HEK293 (cell line): Measurements from ENCODE around the gene ALG1.
"Not testable (repeated sequence)": the region's sequence is repeated elsewhere in the genome, so short reads cannot be mapped to it uniquely, and the experiment has no call there.

Source experiments
- CTCF ChIA-PET: fragments of 350-600 bp; formaldehyde crosslinking; extraction: SDS; loops from one replicate; lab custom pipeline; 2021; ENCODE audit warnings: antibody characterized with exemption; lab: Yijun Ruan, JAX
- POLR2A ChIA-PET: fragments of 300-600 bp; formaldehyde crosslinking; extraction: SDS; loops from one replicate; lab custom pipeline; 2020; ENCODE audit warnings: antibody characterized with exemption, inconsistent platforms; lab: Yijun Ruan, JAX
- H3K27ac ChIP-seq: fragments of 200-500 bp; sonication (Bioruptor generic); 2 replicates; pipeline ENCODE4 v1.5.1; 2014; ENCODE audit warnings: low read depth, low read length, control low read depth, inconsistent platforms; ENCODE audit errors: extremely low read depth
- H3K36me3 ChIP-seq, 2 experiments: fragments of 200-500 bp in 1 of 2; sonication (Bioruptor generic) in 1 of 2; 1 replicate in 1 of 2; 2 replicates in 1 of 2; pipeline ENCODE4 v1.5.1; 2014 to 2017; ENCODE audit warnings: inconsistent platforms in 2 of 2, low read length in 2 of 2; ENCODE audit not compliant: control insufficient read depth in 2 of 2, insufficient read depth in 1 of 2
- H3K4me1 ChIP-seq: fragments of 200-500 bp; sonication (Bioruptor generic); 2 replicates; pipeline ENCODE4 v1.5.1; 2014; ENCODE audit warnings: mild to moderate bottlenecking, low read length, inconsistent platforms; ENCODE audit not compliant: control insufficient read depth, insufficient read depth
- H3K4me3 ChIP-seq: 2 replicates; pipeline ENCODE4 v1.5.1; 2011; ENCODE audit warnings: low read depth, mild to moderate bottlenecking, control low read depth, low read length, moderate library complexity
- H3K9me3 ChIP-seq: fragments of 200-500 bp; sonication (Bioruptor generic); 2 replicates; pipeline ENCODE4 v1.5.1; 2014; ENCODE audit warnings: low read depth, low read length, inconsistent platforms; ENCODE audit not compliant: control insufficient read depth, insufficient read depth
- BCL11B ChIP-seq: fragments of 450-650 bp; formaldehyde crosslinking; IDR thresholded peaks from 2 replicates; pipeline ENCODE4 v1.5.1; 2016; ENCODE audit warnings: low read depth, missing biosample characterization, missing genetic modification characterization
- HIC1 ChIP-seq: fragments of 450-650 bp; formaldehyde crosslinking; IDR thresholded peaks from 2 replicates; pipeline ENCODE4 v1.5.1; 2016; ENCODE audit warnings: missing biosample characterization, missing genetic modification characterization
- KLF1 ChIP-seq: fragments of 450-650 bp; formaldehyde crosslinking; IDR thresholded peaks from 2 replicates; pipeline ENCODE4 v1.5.1; 2016; ENCODE audit warnings: missing biosample characterization, missing genetic modification characterization
- KLF7 ChIP-seq: fragments of 450-650 bp; formaldehyde crosslinking; IDR thresholded peaks from 2 replicates; pipeline ENCODE4 v1.5.1; 2016; ENCODE audit warnings: missing biosample characterization, missing genetic modification characterization, borderline replicate concordance
- KLF8 ChIP-seq: fragments of 450-650 bp; formaldehyde crosslinking; IDR thresholded peaks from 2 replicates; pipeline ENCODE4 v1.5.1; 2016; ENCODE audit warnings: missing biosample characterization, missing genetic modification characterization
- KLF9 ChIP-seq: fragments of 450-650 bp; formaldehyde crosslinking; IDR thresholded peaks from 2 replicates; pipeline ENCODE4 v1.5.1; 2016; ENCODE audit warnings: missing biosample characterization, missing genetic modification characterization, low read depth
- PBX3 ChIP-seq: sonication (generic); formaldehyde crosslinking; IDR thresholded peaks from 2 replicates; pipeline ENCODE4 v1.8.1; 2022; ENCODE audit warnings: mild to moderate bottlenecking, moderate library complexity, missing genetic modification reagents
- PRDM10 ChIP-seq: fragments of 450-650 bp; formaldehyde crosslinking; IDR thresholded peaks from 2 replicates; pipeline ENCODE4 v1.5.1; 2016; ENCODE audit warnings: missing biosample characterization, missing genetic modification characterization
- SCRT1 ChIP-seq: fragments of 450-650 bp; formaldehyde crosslinking; IDR thresholded peaks from 2 replicates; pipeline ENCODE4 v1.5.1; 2016; ENCODE audit warnings: missing biosample characterization, missing genetic modification characterization, borderline replicate concordance
- SP3 ChIP-seq: fragments of 450-650 bp; formaldehyde crosslinking; IDR thresholded peaks from 2 replicates; pipeline ENCODE4 v1.5.1; 2016; ENCODE audit warnings: missing biosample characterization, missing genetic modification characterization
- YY1 ChIP-seq: fragments of 450-650 bp; formaldehyde crosslinking; IDR thresholded peaks from 2 replicates; pipeline ENCODE4 v1.5.1; 2018; ENCODE audit warnings: missing biosample characterization, missing genetic modification characterization
- ZBTB17 ChIP-seq: fragments of 450-650 bp; formaldehyde crosslinking; IDR thresholded peaks from 2 replicates; pipeline ENCODE4 v1.5.1; 2016; ENCODE audit warnings: missing biosample characterization, missing genetic modification characterization
- ZBTB48 ChIP-seq: fragments of 450-650 bp; formaldehyde crosslinking; IDR thresholded peaks from 2 replicates; pipeline ENCODE4 v1.5.1; 2016; ENCODE audit warnings: missing biosample characterization, missing genetic modification characterization
- ZBTB8A ChIP-seq: fragments of 450-650 bp; formaldehyde crosslinking; IDR thresholded peaks from 2 replicates; pipeline ENCODE4 v1.5.1; 2016; ENCODE audit warnings: missing biosample characterization, missing genetic modification characterization
- ZEB2 ChIP-seq: fragments of 450-650 bp; formaldehyde crosslinking; IDR thresholded peaks from 2 replicates; pipeline ENCODE4 v1.5.1; 2016; ENCODE audit warnings: missing biosample characterization, missing genetic modification characterization
- ZNF335 ChIP-seq: fragments of 450-650 bp; formaldehyde crosslinking; conservative IDR thresholded peaks from 2 replicates; pipeline ENCODE4 v1.5.1; 2016; ENCODE audit warnings: missing biosample characterization, missing genetic modification characterization
- ZNF341 ChIP-seq: fragments of 450-650 bp; formaldehyde crosslinking; IDR thresholded peaks from 2 replicates; pipeline ENCODE4; 2016; ENCODE audit warnings: low read depth, missing biosample characterization, missing genetic modification characterization
- ZNF596 ChIP-seq: fragments of 450-650 bp; IDR thresholded peaks from 2 replicates; pipeline ENCODE4 v1.5.0; 2018; ENCODE audit warnings: missing biosample characterization, mild to moderate bottlenecking, missing genetic modification characterization, moderate library complexity
- ZXDB ChIP-seq: fragments of 450-650 bp; formaldehyde crosslinking; IDR thresholded peaks from 2 replicates; pipeline ENCODE4 v1.5.1; 2016; ENCODE audit warnings: missing biosample characterization, missing genetic modification characterization
- TF ChIP-seq, protein P1 (sequence below): fragments of 450-650 bp; formaldehyde crosslinking; IDR thresholded peaks from 2 replicates; pipeline ENCODE4 v1.5.1; 2016; ENCODE audit warnings: missing biosample characterization, missing genetic modification characterization
- TF ChIP-seq, protein P2 (sequence below): fragments of 450-650 bp; formaldehyde crosslinking; IDR thresholded peaks from 2 replicates; pipeline ENCODE4 v1.5.1; 2016; ENCODE audit warnings: missing biosample characterization, missing genetic modification characterization

ALG1 gene

GRCh38 chr16:5097470-5098220 lies 26.0 kb downstream of the ALG1 start, which contains the start of gene EEF2KMT (continued):
- TF ChIP-seq PBX3 (CRISPR knock-in tag) = 0 out of 2 replicates have a peak, but pooled peaks have one; percentile 33
- peak; percentile 73 for TF ChIP-seq PRDM10
- peak; percentile 37; the same call in 1 of the 2 replicates for TF ChIP-seq ZNF341 (tag by site-specific recombination)
- peak; percentile 53; the same call in 1 of the 2 replicates for TF ChIP-seq BCL11B (tag by site-specific recombination)
- peak; percentile 89 for TF ChIP-seq KLF9 (tag by site-specific recombination)
- TF ChIP-seq HIC1 = peak; percentile 87
- TF ChIP-seq KLF8 = peak; percentile 78; the same call in 1 of the 2 replicates
- 0 out of 2 replicates have a peak, but pooled peaks have one; percentile 49 for TF ChIP-seq YY1 (tag by site-specific recombination)

GRCh38 chr16:5098221-5099159 lies 26.8 kb downstream of the ALG1 start:
- Histone ChIP-seq H3K4me3 (peak overlapping the region; percentile 42), H3K27ac (peak overlapping the region; percentile 82; the same call in 1 of the 2 replicates)
- H3K4me1 ChIP-seq, H3K36me3 ChIP-seq, H3K9me3 ChIP-seq, CTCF ChIA-PET: not testable (repeated sequence)
- POLR2A ChIA-PET = interaction anchor here (0.9 to 1.2 kb wide), 3 partner anchors 19 to 26 kb away, joined by 3 to 7 read pairs (median 5); partner anchors contain the start of gene ALG1
- TF ChIP-seq ZBTB17 (tag by site-specific recombination) (peak; percentile 65; the same call in 1 of the 2 replicates), KLF9 (tag by site-specific recombination) (peak; percentile 66; the same call in 1 of the 2 replicates), ZNF596 (0 out of 2 replicates have a peak, but pooled peaks have one; percentile 19), ZNF335 (peak; percentile 71), ZBTB8A (tag by site-specific recombination) (0 out of 2 replicates have a peak, but pooled peaks have one; percentile 15), ZBTB48 (tag by site-specific recombination) (peak; percentile 75), SCRT1 (tag by site-specific recombination) (0 out of 2 replicates have a peak, but pooled peaks have one; percentile 11), KLF1 (tag by site-specific recombination) (peak; percentile 71), KLF8 (peak; percentile 70), KLF7 (tag by site-specific recombination) (0 out of 2 replicates have a peak, but pooled peaks have one; percentile 55), ZEB2 (0 out of 2 replicates have a peak, but pooled peaks have one; percentile 21), SP3 (tag by site-specific recombination) (peak; percentile 59), ZXDB (tag by site-specific recombination) (peak; percentile 69)
- TF ChIP-seq, protein P1, sequence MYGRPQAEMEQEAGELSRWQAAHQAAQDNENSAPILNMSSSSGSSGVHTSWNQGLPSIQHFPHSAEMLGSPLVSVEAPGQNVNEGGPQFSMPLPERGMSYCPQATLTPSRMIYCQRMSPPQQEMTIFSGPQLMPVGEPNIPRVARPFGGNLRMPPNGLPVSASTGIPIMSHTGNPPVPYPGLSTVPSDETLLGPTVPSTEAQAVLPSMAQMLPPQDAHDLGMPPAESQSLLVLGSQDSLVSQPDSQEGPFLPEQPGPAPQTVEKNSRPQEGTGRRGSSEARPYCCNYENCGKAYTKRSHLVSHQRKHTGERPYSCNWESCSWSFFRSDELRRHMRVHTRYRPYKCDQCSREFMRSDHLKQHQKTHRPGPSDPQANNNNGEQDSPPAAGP = peak; percentile 55; the same call in 1 of the 2 replicates
- TF ChIP-seq, protein P2, sequence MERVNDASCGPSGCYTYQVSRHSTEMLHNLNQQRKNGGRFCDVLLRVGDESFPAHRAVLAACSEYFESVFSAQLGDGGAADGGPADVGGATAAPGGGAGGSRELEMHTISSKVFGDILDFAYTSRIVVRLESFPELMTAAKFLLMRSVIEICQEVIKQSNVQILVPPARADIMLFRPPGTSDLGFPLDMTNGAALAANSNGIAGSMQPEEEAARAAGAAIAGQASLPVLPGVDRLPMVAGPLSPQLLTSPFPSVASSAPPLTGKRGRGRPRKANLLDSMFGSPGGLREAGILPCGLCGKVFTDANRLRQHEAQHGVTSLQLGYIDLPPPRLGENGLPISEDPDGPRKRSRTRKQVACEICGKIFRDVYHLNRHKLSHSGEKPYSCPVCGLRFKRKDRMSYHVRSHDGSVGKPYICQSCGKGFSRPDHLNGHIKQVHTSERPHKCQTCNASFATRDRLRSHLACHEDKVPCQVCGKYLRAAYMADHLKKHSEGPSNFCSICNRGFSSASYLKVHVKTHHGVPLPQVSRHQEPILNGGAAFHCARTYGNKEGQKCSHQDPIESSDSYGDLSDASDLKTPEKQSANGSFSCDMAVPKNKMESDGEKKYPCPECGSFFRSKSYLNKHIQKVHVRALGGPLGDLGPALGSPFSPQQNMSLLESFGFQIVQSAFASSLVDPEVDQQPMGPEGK (tag by site-specific recombination) = peak; percentile 10; the same call in 1 of the 2 replicates
